Astrocyte of the cerebellum (primary cell): ENCODE results near the gene TBX4.

Source experiments
- DNase-seq: peaks from one replicate; pipeline ENCODE4 v3.0.0-alpha.2; 2011; ENCODE audit warnings: low read depth
- H3K4me3 ChIP-seq: 2 replicates; pipeline ENCODE4 v1.5.1; 2011; ENCODE audit warnings: mild to moderate bottlenecking, low read depth, low read length, moderate library complexity
- CTCF ChIP-seq: IDR thresholded peaks from 2 replicates; pipeline ENCODE4 v1.5.1; 2012; ENCODE audit warnings: low read length, low read depth, moderate library complexity, mild to moderate bottlenecking; ENCODE audit errors: missing control alignments
- in situ Hi-C: cut with HindIII; loops from 2 replicates; pipeline ENCODE4 v1.10.0; 2017; ENCODE audit warnings: low sequenced_read_pairs

The TBX4 gene

GRCh38 chr17:61484174-61484573, 32.0 kb downstream of the TBX4 start:
- no peak for TF ChIP-seq CTCF
- no peak overlapping the region for H3K4me3 ChIP-seq
- DNase-seq = no peak
- in situ Hi-C loops = no loop called here

GRCh38 chr17:61485067-61485775, 33.0 kb downstream of the TBX4 start:
- no peak for TF ChIP-seq CTCF
- no peak overlapping the region for H3K4me3 ChIP-seq
- no peak for DNase-seq
- in situ Hi-C loops = no loop called here

GRCh38 chr17:61486135-61487120, 34.2 kb downstream of the TBX4 start:
- no peak for TF ChIP-seq CTCF
- no peak for DNase-seq
- no peak overlapping the region for H3K4me3 ChIP-seq
- in situ Hi-C loops = no loop called here

- no peak for TF ChIP-seq CTCF
- no peak overlapping the region for H3K4me3 ChIP-seq
- in situ Hi-C loops = no loop called here
- DNase-seq = no peak
Measured at GRCh38 chr17:61487161-61487988, 35.2 kb downstream of the TBX4 start.

GRCh38 chr17:61487989-61488595, 35.9 kb downstream of the TBX4 start:
- TF ChIP-seq CTCF = no peak
- in situ Hi-C loops = no loop called here
- no peak overlapping the region for H3K4me3 ChIP-seq
- DNase-seq = no peak
